Measurements from ENCODE around the gene DACH1.

The DACH1 gene

GRCh38 chr13:71695662-71696061 lies 171.3 kb downstream of the DACH1 start:
- DNase-seq: no peak

GRCh38 chr13:71685072-71685471 lies 181.9 kb downstream of the DACH1 start:
- DNase-seq: no peak

GRCh38 chr13:71681901-71682613 lies 184.9 kb downstream of the DACH1 start:
- no peak for DNase-seq

GRCh38 chr13:71677124-71677523 lies 189.9 kb downstream of the DACH1 start:
- DNase-seq: no peak

- DNase-seq: no peak
Observed at GRCh38 chr13:71672512-71672911, 194.5 kb downstream of the DACH1 start.

GRCh38 chr13:71663431-71663830 lies 203.6 kb downstream of the DACH1 start:
- no peak for DNase-seq

GRCh38 chr13:71661921-71662320 lies 205.1 kb downstream of the DACH1 start:
- DNase-seq: no peak

- DNase-seq: no peak
Observed at GRCh38 chr13:71659404-71659803, 207.6 kb downstream of the DACH1 start.

GRCh38 chr13:71645467-71645866 lies 221.5 kb downstream of the DACH1 start:
- DNase-seq: no peak

- DNase-seq: no peak
Observed at GRCh38 chr13:71644579-71644978, 222.4 kb downstream of the DACH1 start.

GRCh38 chr13:71643448-71643860 lies 223.6 kb downstream of the DACH1 start:
- DNase-seq: no peak

- no peak for DNase-seq
Observed at GRCh38 chr13:71638751-71639150, 228.3 kb downstream of the DACH1 start.

GRCh38 chr13:71634602-71635443 lies 232.2 kb downstream of the DACH1 start:
- DNase-seq: no peak

GRCh38 chr13:71634182-71634581 lies 232.8 kb downstream of the DACH1 start:
- DNase-seq: no peak

- no peak for DNase-seq
Observed at GRCh38 chr13:71632721-71633120, 234.3 kb downstream of the DACH1 start.

GRCh38 chr13:71632206-71632605 lies 234.8 kb downstream of the DACH1 start:
- no peak for DNase-seq

GRCh38 chr13:71629167-71629566 lies 237.8 kb downstream of the DACH1 start:
- DNase-seq: no peak

- DNase-seq: no peak
Observed at GRCh38 chr13:71626421-71627117, 240.4 kb downstream of the DACH1 start.

GRCh38 chr13:71625694-71626093 lies 241.3 kb downstream of the DACH1 start:
- DNase-seq: no peak

GRCh38 chr13:71624653-71625600 lies 242.1 kb downstream of the DACH1 start:
- DNase-seq: no peak

- DNase-seq: no peak
Observed at GRCh38 chr13:71621174-71622124, 245.6 kb downstream of the DACH1 start.
